Effector memory CD8-positive, alpha-beta T cell (primary cell): Measurements from ENCODE around the gene SMC5.
A peak's percentile ranks its signal among the peaks of the same experiment; 100 is the strongest.

ENCODE experiments used
- ATAC-seq: fragments of 150-1000 bp; cut with Tn5 transposase; replicated peaks from 2 replicates; pipeline ENCODE4 v1.10.0; 2021; ENCODE audit warnings: mild to moderate bottlenecking, moderate library complexity
- DNase-seq, 3 experiments: peaks; one replicate each; pipeline ENCODE4 v3.0.0; 2021
- H3K27ac Mint-ChIP-seq, 2 donors: one replicate each; pipeline ENCODE4 v1.8.0; 2022; ENCODE audit warnings: mild to moderate bottlenecking in 2 of 2, mixed read lengths in 2 of 2, moderate library complexity in 2 of 2
- H3K27me3 Mint-ChIP-seq, 2 donors: one replicate each; pipeline ENCODE4 v1.8.0; 2022; ENCODE audit warnings: mixed read lengths in 2 of 2
- H3K36me3 Mint-ChIP-seq: one replicate; pipeline ENCODE4 v1.8.0; 2022; ENCODE audit warnings: mild to moderate bottlenecking, moderate library complexity, mixed read lengths; ENCODE audit not compliant: insufficient read depth
- H3K4me1 Mint-ChIP-seq, 2 donors: one replicate each; pipeline ENCODE4 v1.8.0; 2022; ENCODE audit warnings: low read depth in 2 of 2, mixed read lengths in 2 of 2
- H3K4me3 Mint-ChIP-seq, 2 donors: one replicate each; pipeline ENCODE4 v1.8.0; 2022; ENCODE audit warnings: mild to moderate bottlenecking in 2 of 2, mixed read lengths in 2 of 2, moderate library complexity in 2 of 2
- H3K9me3 Mint-ChIP-seq, 2 donors: one replicate each; pipeline ENCODE4 v1.8.0; 2022; ENCODE audit warnings: mixed read lengths in 2 of 2

SMC5 gene

GRCh38 chr9:70256123-70256551 is 2.6 kb upstream of the SMC5 start:
- Mint-ChIP-seq H3K4me1 (peaks cover 23 to 31% of the 10 kb centered on the region in 2 donors), H3K9me3 (no peaks in the 10 kb centered on the region), H3K27me3 (no peaks in the 10 kb centered on the region), H3K27ac (no peak overlapping the region), H3K4me3 (no peak overlapping the region), H3K36me3 (peaks cover 8% of the 10 kb centered on the region)
- ATAC-seq (no peak), DNase-seq (no peak)

- no peaks in the 10 kb centered on the region for H3K27me3 Mint-ChIP-seq
- H3K4me1 Mint-ChIP-seq, result peaks cover 37 to 44% of the 10 kb centered on the region in 2 donors
- DNase-seq, result no peak
- no peaks in the 10 kb centered on the region for H3K9me3 Mint-ChIP-seq
- peak overlapping the region; percentile 86 to 95 for H3K4me3 Mint-ChIP-seq
- H3K36me3 Mint-ChIP-seq, result peaks cover 8% of the 10 kb centered on the region
- peak overlapping the region; percentile 96 to 98 for H3K27ac Mint-ChIP-seq
- no peak for ATAC-seq
Observed at GRCh38 chr9:70257502-70257901, 1.3 kb upstream of the SMC5 start.

- Mint-ChIP-seq H3K27me3 (no peaks in the 10 kb centered on the region), H3K36me3 (peaks cover 8% of the 10 kb centered on the region), H3K4me3 (peak overlapping the region; percentile 86 to 95), H3K27ac (peak overlapping the region; percentile 96 to 98), H3K4me1 (peaks cover 38 to 50% of the 10 kb centered on the region in 2 donors), H3K9me3 (no peaks in the 10 kb centered on the region)
- ATAC-seq (peak; percentile 63), DNase-seq (no peak)
Observed at GRCh38 chr9:70257991-70258691, 637 bp upstream of the SMC5 start.

GRCh38 chr9:70259512-70259802 is 679 bp downstream of the SMC5 start:
- ATAC-seq, result no peak
- Mint-ChIP-seq H3K27ac (peak overlapping the region; percentile 96 to 98), H3K9me3 (no peaks in the 10 kb centered on the region), H3K27me3 (no peaks in the 10 kb centered on the region), H3K4me3 (peak overlapping the region; percentile 86 to 95), H3K4me1 (peaks cover 38 to 50% of the 10 kb centered on the region in 2 donors), H3K36me3 (peaks cover 8% of the 10 kb centered on the region)
- no peak for DNase-seq

DNA sequence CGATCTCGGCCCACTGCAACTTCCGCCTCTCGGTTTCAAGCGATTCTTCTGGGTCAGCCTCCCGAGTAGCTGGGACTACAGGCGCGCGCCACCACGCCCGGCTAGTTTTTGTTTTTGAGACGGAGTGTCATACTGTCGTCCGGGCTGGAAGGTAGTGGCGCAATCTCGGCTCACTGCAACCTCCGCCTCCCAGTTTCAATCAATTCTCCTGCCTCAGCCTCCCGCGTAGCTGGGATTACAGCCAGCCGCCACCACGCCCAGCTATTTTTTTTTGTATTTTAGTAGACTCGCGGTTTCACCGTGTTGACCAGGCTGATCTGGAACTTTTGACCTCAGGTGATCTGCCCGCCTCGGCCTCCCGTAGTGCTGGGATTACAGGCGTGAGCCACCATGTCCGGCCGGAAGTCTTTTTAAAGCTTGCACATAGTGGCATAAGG is 1.2 kb downstream of the SMC5 start:
- no peaks in the 10 kb centered on the region for H3K27me3 Mint-ChIP-seq
- H3K4me3 Mint-ChIP-seq, result peak overlapping the region; percentile 86 to 95
- no peak for ATAC-seq
- H3K36me3 Mint-ChIP-seq, result peaks cover 13% of the 10 kb centered on the region
- peaks cover 40 to 53% of the 10 kb centered on the region in 2 donors for H3K4me1 Mint-ChIP-seq
- peak overlapping the region; percentile 96 to 98 for H3K27ac Mint-ChIP-seq
- no peak for DNase-seq
- H3K9me3 Mint-ChIP-seq, result no peaks in the 10 kb centered on the region

DNA sequence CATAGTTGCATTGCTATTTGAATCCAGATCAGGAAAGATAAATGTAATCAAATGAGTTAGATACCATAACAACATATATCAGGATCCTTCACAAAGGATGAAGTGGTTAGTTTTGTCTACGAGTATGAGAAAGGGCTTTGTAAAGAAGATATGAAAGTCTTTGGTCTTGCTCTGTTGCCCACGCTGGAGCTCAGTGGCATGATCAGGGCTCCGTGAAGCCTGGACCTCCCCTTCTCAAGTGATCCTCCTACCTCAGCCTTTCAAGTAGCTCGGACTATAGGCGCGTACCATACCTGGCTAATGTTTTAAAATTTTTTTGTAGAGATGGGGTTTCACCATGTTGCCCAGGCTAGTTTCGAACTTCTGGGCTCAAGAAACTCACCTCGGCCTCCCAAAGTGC is 1.8 kb downstream of the SMC5 start:
- Mint-ChIP-seq H3K4me3 (peak overlapping the region; percentile 86 to 95), H3K9me3 (no peaks in the 10 kb centered on the region), H3K27ac (peak overlapping the region in 1 of 2 donors; percentile 98), H3K36me3 (peaks cover 19% of the 10 kb centered on the region), H3K27me3 (no peaks in the 10 kb centered on the region), H3K4me1 (peaks cover 40 to 55% of the 10 kb centered on the region in 2 donors)
- ATAC-seq (no peak), DNase-seq (no peak)

DNA sequence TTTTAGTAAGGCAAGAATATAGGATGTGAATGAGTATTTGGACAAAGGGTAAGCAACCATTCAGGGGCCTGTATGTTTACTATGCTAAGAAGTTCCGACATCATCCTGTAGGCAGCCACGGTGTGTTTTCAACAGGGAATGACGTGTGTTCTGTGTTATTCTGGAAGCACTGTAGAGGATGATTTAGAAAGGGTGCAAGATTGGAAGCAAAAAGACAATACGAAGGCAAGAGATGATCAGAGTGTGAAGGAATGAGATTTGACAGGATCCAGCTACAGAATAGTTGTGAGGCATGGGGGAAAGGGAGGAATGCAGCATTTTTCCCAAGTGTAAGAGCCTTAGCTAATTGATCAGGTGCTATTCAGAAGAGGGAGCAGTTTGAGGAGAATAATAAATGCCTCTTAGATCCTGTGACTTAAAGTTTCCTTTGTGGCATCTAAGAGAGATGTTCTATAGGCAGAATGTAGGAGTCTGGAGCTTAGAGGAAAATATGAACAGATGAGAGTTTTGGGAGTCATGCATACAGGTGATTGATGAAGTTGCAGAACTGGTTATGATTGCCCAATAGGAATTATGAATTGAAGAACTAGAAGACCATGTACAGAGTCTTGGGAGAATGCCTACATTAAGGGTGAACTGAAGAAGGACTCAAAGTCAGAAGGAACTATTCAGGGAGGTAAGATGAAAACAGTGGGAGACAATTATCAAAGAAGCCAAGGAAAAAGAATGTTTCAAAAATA is 2.5 kb downstream of the SMC5 start:
- peak overlapping the region; percentile 2 to 95 for H3K4me3 Mint-ChIP-seq
- no peaks in the 10 kb centered on the region for H3K9me3 Mint-ChIP-seq
- peaks cover 40 to 57% of the 10 kb centered on the region in 2 donors for H3K4me1 Mint-ChIP-seq
- H3K36me3 Mint-ChIP-seq, result peaks cover 24% of the 10 kb centered on the region
- H3K27ac Mint-ChIP-seq, result no peak overlapping the region
- ATAC-seq (no peak), DNase-seq (no peak)
- H3K27me3 Mint-ChIP-seq, result no peaks in the 10 kb centered on the region

GRCh38 chr9:70262366-70262765 is 3.6 kb downstream of the SMC5 start:
- H3K27ac Mint-ChIP-seq, result peak overlapping the region in 1 of 2 donors; percentile 0
- no peaks in the 10 kb centered on the region for H3K27me3 Mint-ChIP-seq
- DNase-seq (no peak), ATAC-seq (no peak)
- peaks cover 25% of the 10 kb centered on the region for H3K36me3 Mint-ChIP-seq
- no peaks in the 10 kb centered on the region for H3K9me3 Mint-ChIP-seq
- peaks cover 39 to 57% of the 10 kb centered on the region in 2 donors for H3K4me1 Mint-ChIP-seq
- peak overlapping the region; percentile 2 to 95 for H3K4me3 Mint-ChIP-seq

- ATAC-seq (no peak), DNase-seq (no peak)
- H3K27ac Mint-ChIP-seq, result peak overlapping the region in 1 of 2 donors; percentile 7
- H3K9me3 Mint-ChIP-seq, result no peaks in the 10 kb centered on the region
- H3K36me3 Mint-ChIP-seq, result peaks cover 24% of the 10 kb centered on the region
- no peaks in the 10 kb centered on the region for H3K27me3 Mint-ChIP-seq
- peaks cover 36 to 55% of the 10 kb centered on the region in 2 donors for H3K4me1 Mint-ChIP-seq
- H3K4me3 Mint-ChIP-seq, result peak overlapping the region; percentile 2 to 95
Observed at GRCh38 chr9:70262948-70263347, 4.2 kb downstream of the SMC5 start.

DNA sequence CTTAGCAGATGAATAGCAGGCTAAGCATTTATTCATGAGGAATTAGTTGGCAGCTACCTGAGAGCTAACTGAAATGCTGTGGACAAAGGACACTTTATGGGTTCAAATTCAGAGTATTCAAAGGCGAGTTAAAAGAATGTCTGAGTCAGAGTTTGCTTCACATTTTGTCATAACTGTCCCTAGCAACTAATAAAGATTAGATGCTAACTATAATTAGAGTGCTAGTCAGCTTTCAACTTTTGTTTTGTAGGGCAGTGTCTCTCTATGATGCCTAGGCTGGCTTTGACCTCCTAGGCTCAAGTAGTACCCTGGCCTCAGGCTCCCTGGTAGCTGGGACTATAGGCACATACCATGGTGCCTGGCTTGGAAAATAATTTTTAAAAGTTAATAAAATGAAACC is 4.6 kb downstream of the SMC5 start:
- H3K27me3 Mint-ChIP-seq, result no peaks in the 10 kb centered on the region
- H3K27ac Mint-ChIP-seq, result no peak overlapping the region
- no peak overlapping the region for H3K4me3 Mint-ChIP-seq
- ATAC-seq, result no peak
- H3K4me1 Mint-ChIP-seq, result peaks cover 32 to 52% of the 10 kb centered on the region in 2 donors
- no peaks in the 10 kb centered on the region for H3K9me3 Mint-ChIP-seq
- no peak for DNase-seq
- peaks cover 21% of the 10 kb centered on the region for H3K36me3 Mint-ChIP-seq

DNA sequence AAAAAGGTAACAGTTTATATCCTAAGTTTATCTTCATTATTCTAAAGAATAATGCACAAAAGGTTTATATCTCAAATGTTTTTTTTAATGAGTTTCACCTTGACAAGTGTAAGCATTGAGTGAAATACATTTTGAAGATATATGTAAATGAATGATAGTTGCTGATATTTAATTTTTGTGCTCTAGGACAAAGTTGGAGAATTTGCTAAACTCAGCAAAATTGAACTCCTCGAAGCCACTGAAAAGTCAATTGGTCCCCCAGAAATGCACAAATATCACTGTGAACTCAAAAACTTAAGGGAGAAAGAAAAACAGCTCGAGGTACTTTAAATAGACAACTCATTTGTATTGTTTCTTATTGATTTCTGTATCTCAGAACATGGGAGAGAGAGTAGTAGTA is 19.5 kb downstream of the SMC5 start:
- ATAC-seq (no peak), DNase-seq (no peak)
- Mint-ChIP-seq H3K36me3 (peaks cover 59% of the 10 kb centered on the region), H3K4me3 (no peak overlapping the region), H3K27ac (no peak overlapping the region), H3K9me3 (no peaks in the 10 kb centered on the region), H3K27me3 (no peaks in the 10 kb centered on the region), H3K4me1 (peaks cover 12 to 33% of the 10 kb centered on the region in 2 donors)

DNA sequence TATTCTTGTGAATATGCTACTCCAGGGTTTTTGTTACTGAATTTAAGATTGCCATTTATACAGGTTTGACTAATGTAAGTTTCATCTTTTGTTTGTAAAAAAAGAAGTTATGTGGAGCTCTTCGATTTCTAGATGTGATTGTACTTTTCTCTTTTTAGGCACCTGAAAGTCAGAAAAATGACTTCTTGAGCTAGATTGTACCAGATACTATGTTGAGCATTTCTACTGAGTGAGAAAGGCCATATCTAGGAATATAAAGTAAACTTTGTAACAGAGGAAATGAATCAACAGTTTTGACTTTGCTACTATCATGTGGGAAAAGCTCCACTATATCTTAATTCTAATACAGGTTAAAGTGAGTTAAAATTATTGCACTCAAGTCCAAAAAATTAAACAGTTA is 25.1 kb downstream of the SMC5 start:
- Mint-ChIP-seq H3K4me1 (peaks cover 0 to 40% of the 10 kb centered on the region in 2 donors), H3K27ac (peak overlapping the region in 1 of 2 donors; percentile 58), H3K27me3 (no peaks in the 10 kb centered on the region), H3K9me3 (no peaks in the 10 kb centered on the region), H3K36me3 (peaks cover 80% of the 10 kb centered on the region), H3K4me3 (no peak overlapping the region)
- DNase-seq (no peak), ATAC-seq (no peak)

DNA sequence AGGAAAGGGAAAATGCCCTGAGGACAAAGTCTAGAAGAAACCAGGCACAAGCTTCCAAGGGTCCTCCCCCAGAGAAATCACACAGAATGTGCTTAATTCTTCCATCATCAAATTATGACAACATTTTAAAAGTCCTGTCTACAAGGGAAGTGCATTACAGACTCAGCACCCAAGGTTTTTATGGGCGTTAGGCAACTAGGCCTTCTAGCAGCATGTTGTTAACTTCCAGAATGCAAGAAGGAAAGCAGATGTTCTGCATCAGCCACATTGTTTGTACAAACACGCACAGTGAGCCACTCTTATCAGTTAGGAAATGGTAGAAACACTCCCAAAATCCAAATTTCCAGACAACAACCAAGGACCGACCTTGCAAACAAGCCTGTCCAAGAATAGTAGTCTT is 26.5 kb downstream of the SMC5 start:
- peak overlapping the region in 1 of 2 donors; percentile 46 for H3K27ac Mint-ChIP-seq
- peaks cover 0 to 45% of the 10 kb centered on the region in 2 donors for H3K4me1 Mint-ChIP-seq

More for the DNA sequence above, 26.5 kb downstream of the SMC5 start:
- Mint-ChIP-seq H3K36me3 (peaks cover 68% of the 10 kb centered on the region), H3K27me3 (no peaks in the 10 kb centered on the region), H3K9me3 (no peaks in the 10 kb centered on the region), H3K4me3 (no peak overlapping the region)
- DNase-seq (no peak), ATAC-seq (no peak)
